Measurements from ENCODE around the gene TNFAIP2. TPM values are rescaled to one million over a fixed set of nuclear protein-coding genes. Genes with fewer than 3 reads are reported as not detected.

The TNFAIP2 gene
- total RNA-seq, 1 donor from 2014 or later: 13.3 TPM

DNA sequence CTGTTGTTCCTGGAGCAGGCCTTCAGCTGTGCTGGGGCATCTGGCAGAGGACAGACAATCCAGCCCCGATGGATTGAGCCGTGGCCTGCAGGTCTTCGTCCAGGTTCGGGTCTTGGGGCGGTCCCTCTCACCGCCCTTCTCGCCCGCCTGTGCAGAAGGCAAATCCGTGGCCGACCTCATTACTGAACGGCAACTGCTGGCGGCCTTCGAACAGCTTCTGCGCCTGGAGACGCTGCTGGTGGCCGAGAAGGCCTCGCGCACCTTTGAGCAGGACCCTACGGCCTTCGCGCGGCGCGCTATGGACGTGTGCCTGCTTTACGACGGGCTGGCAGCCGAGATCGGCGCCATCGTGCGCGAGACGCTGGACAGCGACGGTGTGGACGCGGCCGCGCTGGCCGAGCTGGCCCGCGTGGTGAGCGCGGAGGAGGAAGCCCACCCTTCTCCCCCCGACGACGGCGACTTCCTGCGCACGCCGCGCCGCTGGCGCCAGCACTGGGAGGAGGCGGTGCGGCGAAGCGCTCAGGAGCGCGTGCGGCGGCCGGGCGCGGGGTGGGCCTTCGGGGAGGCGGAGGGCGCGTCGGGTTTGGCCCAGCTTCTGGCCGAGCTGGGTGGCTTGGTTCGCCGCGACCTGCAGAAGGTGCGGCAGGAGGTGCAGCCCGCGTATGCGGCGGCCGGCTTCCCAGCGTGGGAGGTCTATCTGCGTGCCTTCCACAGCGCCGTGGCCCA lies 21.1 kb upstream of the TNFAIP2 start:
- H3K27ac Mint-ChIP-seq (ENCODE audit: unreplicated experiment): no peak overlapping the region
- H3K4me3 Mint-ChIP-seq (ENCODE audit: unreplicated experiment): no peak overlapping the region
- no peak for DNase-seq (ENCODE audit: low spot score)
- no peaks in the 10 kb centered on the region for H3K4me1 Mint-ChIP-seq (ENCODE audit: low read depth)
- peaks cover 2% of the 10 kb centered on the region for H3K27me3 Mint-ChIP-seq (ENCODE audit: low read depth)
- TF ChIP-seq, protein P1, sequence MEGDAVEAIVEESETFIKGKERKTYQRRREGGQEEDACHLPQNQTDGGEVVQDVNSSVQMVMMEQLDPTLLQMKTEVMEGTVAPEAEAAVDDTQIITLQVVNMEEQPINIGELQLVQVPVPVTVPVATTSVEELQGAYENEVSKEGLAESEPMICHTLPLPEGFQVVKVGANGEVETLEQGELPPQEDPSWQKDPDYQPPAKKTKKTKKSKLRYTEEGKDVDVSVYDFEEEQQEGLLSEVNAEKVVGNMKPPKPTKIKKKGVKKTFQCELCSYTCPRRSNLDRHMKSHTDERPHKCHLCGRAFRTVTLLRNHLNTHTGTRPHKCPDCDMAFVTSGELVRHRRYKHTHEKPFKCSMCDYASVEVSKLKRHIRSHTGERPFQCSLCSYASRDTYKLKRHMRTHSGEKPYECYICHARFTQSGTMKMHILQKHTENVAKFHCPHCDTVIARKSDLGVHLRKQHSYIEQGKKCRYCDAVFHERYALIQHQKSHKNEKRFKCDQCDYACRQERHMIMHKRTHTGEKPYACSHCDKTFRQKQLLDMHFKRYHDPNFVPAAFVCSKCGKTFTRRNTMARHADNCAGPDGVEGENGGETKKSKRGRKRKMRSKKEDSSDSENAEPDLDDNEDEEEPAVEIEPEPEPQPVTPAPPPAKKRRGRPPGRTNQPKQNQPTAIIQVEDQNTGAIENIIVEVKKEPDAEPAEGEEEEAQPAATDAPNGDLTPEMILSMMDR (IDR thresholded peaks at IDR 0.05): no peak
- H3K9me3 Mint-ChIP-seq (ENCODE audit: low read depth): no peaks in the 10 kb centered on the region
- H3K36me3 Mint-ChIP-seq (ENCODE audit: low read depth): no peaks in the 10 kb centered on the region

DNA sequence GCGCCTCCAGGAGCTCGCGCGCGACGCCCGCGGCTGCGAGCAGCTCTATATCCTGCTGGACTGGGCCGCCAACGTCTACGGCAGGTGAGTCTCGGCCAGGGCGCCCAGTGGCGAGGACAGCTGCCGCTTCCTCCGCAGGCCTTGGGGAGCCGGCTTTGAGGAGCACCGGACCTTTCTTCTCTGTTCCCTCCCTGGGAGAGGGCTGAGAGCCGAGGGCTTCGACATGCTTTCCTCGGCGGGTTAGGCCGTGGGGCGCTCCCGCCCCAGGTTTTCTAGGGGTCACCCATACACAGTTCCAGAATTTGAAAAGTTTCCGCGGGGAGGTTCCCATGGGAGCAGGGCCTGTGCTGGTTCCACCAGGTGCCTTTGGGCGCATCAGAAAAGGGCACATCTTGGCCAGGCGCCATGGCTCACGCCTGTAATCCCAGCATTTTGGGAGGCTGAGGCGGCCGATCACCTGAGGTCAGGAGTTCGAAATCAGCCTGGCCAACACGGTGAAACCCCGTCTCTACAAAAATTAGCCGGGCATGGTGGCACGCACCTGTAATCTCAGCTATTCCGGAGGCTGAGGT lies 20.5 kb upstream of the TNFAIP2 start:
- Mint-ChIP-seq H3K4me3 (ENCODE audit: unreplicated experiment) (no peak overlapping the region), H3K9me3 (ENCODE audit: low read depth) (no peaks in the 10 kb centered on the region), H3K4me1 (ENCODE audit: low read depth) (no peaks in the 10 kb centered on the region), H3K36me3 (ENCODE audit: low read depth) (no peaks in the 10 kb centered on the region), H3K27me3 (ENCODE audit: low read depth) (no peaks in the 10 kb centered on the region), H3K27ac (ENCODE audit: unreplicated experiment) (no peak overlapping the region)
- DNase-seq (ENCODE audit: low spot score): no peak
- TF ChIP-seq, protein P1 (IDR thresholded peaks at IDR 0.05): no peak

DNA sequence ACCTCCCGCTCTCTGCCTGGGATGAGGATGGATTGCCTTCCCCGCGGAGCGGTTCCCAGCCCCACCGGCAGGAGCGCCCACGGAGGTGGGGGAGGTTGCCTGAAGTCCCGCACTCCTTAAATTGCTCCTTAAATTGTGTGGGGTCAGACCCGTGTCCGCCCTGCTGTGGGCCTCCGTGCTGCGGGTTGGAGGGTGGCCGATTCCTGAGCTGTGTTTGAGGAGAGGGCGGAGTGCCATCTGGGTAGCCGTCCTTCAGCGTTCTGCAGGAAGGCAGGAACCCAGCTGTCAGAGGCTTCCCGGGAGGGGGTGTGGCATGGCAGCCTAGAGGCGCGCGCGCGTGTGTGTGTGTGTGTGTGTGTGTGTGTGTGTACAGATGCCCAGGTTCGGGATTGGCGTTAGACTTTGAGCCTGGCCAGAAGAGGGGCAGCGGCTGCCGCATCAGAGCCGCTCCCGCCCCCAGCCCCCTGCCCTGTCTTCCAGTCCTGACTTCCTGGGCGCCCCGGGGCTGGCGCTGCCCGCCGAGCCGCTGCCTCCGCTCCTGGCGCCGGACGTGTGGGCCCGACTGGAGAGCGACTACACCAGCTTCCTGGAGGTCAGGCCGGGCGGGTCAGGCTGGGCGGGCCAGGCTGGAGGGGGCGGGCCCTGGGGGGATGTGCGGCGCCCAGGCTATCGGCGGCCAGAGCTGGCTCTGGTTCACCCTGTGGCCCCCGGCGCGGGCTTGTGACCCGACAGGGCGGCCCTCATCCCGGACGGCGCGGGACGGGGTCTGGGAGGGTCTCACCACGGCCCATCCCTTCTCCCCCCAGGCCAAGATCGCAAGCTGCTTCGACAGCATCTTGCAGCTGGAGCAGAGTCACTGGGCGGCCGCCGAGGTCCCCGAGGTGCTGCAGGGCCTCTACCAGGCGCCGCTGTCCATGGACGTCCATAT lies 19.5 kb upstream of the TNFAIP2 start:
- TF ChIP-seq, protein P1 (IDR thresholded peaks at IDR 0.05): peak; percentile 26
- no peaks in the 10 kb centered on the region for H3K27me3 Mint-ChIP-seq (ENCODE audit: low read depth)
- no peak overlapping the region for H3K27ac Mint-ChIP-seq (ENCODE audit: unreplicated experiment)
- H3K4me1 Mint-ChIP-seq (ENCODE audit: low read depth): peaks cover under 1% of the 10 kb centered on the region
- no peak for DNase-seq (ENCODE audit: low spot score)
- peak overlapping the region; percentile 9 for H3K4me3 Mint-ChIP-seq (ENCODE audit: unreplicated experiment)
- H3K36me3 Mint-ChIP-seq (ENCODE audit: low read depth): no peaks in the 10 kb centered on the region
- no peaks in the 10 kb centered on the region for H3K9me3 Mint-ChIP-seq (ENCODE audit: low read depth)

DNA sequence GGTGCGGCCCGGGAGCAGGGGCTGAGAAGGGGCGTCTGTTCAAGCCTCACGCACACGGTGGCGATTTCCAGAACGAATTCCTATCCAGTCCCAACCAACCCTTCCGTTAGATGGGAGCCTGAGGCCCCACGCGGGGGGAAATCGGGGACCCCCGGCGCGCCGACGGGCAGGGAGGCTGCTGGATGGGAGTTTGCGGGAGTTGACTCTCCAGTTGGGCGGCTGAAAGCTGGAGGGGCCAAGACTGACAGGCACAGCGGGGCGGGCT lies 18.9 kb upstream of the TNFAIP2 start:
- no peaks in the 10 kb centered on the region for H3K36me3 Mint-ChIP-seq (ENCODE audit: low read depth)
- peaks cover 3% of the 10 kb centered on the region for H3K4me1 Mint-ChIP-seq (ENCODE audit: low read depth)
- TF ChIP-seq, protein P1 (IDR thresholded peaks at IDR 0.05): no peak
- DNase-seq (ENCODE audit: low spot score): no peak
- no peak overlapping the region for H3K27ac Mint-ChIP-seq (ENCODE audit: unreplicated experiment)
- no peaks in the 10 kb centered on the region for H3K27me3 Mint-ChIP-seq (ENCODE audit: low read depth)
- H3K4me3 Mint-ChIP-seq (ENCODE audit: unreplicated experiment): no peak overlapping the region
- no peaks in the 10 kb centered on the region for H3K9me3 Mint-ChIP-seq (ENCODE audit: low read depth)

DNA sequence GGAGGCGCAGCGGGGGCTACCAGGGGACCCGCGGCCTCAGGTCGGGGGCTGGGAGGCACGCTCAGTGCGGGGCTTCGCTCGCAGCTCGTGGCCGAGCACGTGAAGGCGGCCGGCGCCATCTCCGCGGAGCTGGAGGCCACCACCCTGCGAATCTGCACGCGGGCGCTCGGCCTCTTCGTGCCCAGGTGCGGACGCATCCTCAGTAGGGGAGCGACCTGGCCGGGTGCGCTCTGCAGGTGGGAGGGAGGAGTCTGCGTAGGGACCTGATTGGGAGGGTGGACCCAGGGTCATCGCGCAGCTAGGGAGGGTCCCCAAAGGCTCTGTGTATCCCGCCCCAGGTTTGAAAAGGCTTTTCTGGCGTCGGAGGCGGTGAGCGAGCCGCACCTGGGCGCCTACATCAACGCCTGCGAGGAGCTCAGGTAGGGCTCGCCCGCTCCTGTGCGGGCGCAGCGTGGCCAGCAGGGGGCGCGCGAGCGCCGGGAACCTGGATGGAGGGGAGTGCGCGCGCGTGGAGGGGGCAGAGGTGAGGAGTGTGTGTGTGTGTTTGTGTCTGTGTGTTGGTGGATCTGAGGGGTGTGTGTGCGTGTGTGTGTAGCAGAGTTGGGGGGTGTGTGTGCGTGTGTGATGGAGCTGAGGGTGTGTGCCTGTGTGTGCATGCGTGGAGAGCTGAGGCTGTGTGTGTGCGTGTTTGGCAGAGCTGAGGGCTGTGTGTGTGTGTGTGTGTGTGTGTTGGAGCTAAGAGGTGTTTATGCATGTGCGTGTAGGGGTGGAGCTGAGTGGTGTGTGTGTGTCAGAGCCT lies 18.4 kb upstream of the TNFAIP2 start:
- no peaks in the 10 kb centered on the region for H3K9me3 Mint-ChIP-seq (ENCODE audit: low read depth)
- no peaks in the 10 kb centered on the region for H3K36me3 Mint-ChIP-seq (ENCODE audit: low read depth)
- no peak overlapping the region for H3K4me3 Mint-ChIP-seq (ENCODE audit: unreplicated experiment)
- no peak overlapping the region for H3K27ac Mint-ChIP-seq (ENCODE audit: unreplicated experiment)
- H3K27me3 Mint-ChIP-seq (ENCODE audit: low read depth): no peaks in the 10 kb centered on the region
- H3K4me1 Mint-ChIP-seq (ENCODE audit: low read depth): peaks cover 6% of the 10 kb centered on the region
- TF ChIP-seq, protein P1 (IDR thresholded peaks at IDR 0.05): peak; percentile 99
- no peak for DNase-seq (ENCODE audit: low spot score)

Measured in chondrocyte (in vitro differentiated cells).